GM12878 (cell line): ENCODE measurements around the gene EEF1B2. TPM values are rescaled to one million over a fixed set of nuclear protein-coding genes. Genes with fewer than 3 reads are reported as not detected.

ENCODE experiments used
- ATAC-seq: fragments of 200-7000 bp; cut with Tn5 transposase; 3 replicates; pipeline ENCODE4 v1.9.1; 2020; ENCODE audit warnings: mild to moderate bottlenecking, moderate library complexity
- Bru-seq: library from RNA; stranded (reverse); fragments of 400-500 nt; gene quantifications from one replicate; lab custom pipeline; 2021; lab: Mats Ljungman, UMichigan
- BruChase-seq, 2 experiments: library from RNA; stranded (reverse); fragments of 400-500 nt; gene quantifications; one replicate each; lab custom pipeline; 2021; lab: Mats Ljungman, UMichigan
- BruUV-seq: library from RNA; stranded (reverse); fragments of 400-500 nt; replicated peaks from 2 replicates; lab custom pipeline; 2021; lab: Mats Ljungman, UMichigan
- CTCF ChIA-PET: fragments of 300-600 bp; sonication (Branson Sonifier 250); formaldehyde crosslinking; extraction: SDS; loops from one replicate; lab custom pipeline; 2021; ENCODE audit warnings: inconsistent platforms; lab: Yijun Ruan, JAX
- POLR2A ChIA-PET: fragments of 350-600 bp; formaldehyde crosslinking; extraction: SDS; loops from one replicate; lab custom pipeline; 2021; ENCODE audit warnings: inconsistent platforms; lab: Charles Lee
- RAD21 ChIA-PET: fragments of 300-600 bp; sonication (Branson Sonifier 250); formaldehyde crosslinking; loops from one replicate; lab custom pipeline; 2023; ENCODE audit warnings: antibody characterized with exemption; ENCODE audit not compliant: unreplicated experiment; lab: Charles Lee
- SMC1A ChIA-PET: fragments of 300-600 bp; sonication (Branson Sonifier 250); formaldehyde crosslinking; loops from one replicate; lab custom pipeline; 2023; ENCODE audit not compliant: unreplicated experiment, uncharacterized antibody; lab: Charles Lee
- DNase-seq: peaks from one replicate; pipeline ENCODE4 v3.0.0-alpha.2; 2011; ENCODE audit warnings: low read depth, low spot score
- FAIRE-seq: peaks from 3 replicates; lab custom pipeline; 2011; peaks lifted over from hg19 to GRCh38; lab: Jason Lieb, UNC
- H2AFZ ChIP-seq: 2 replicates; pipeline ENCODE4 v1.6.0; 2011; ENCODE audit warnings: low read depth, low read length, control low read depth; ENCODE audit not compliant: control insufficient read depth
- H3K27ac ChIP-seq: 2 replicates; pipeline ENCODE4 v1.5.1; 2011; ENCODE audit warnings: control low read depth; ENCODE audit not compliant: control insufficient read depth, insufficient read depth
- H3K27me3 ChIP-seq, 2 experiments: replicated peaks in 1 of 2; 2 replicates each; pipeline versions ENCODE4 v1.6.0 to v1.6.1; 2011; ENCODE audit warnings: low read length in 1 of 2; ENCODE audit not compliant: control insufficient read depth in 2 of 2, insufficient read depth in 2 of 2
- H3K36me3 ChIP-seq, 2 experiments: 2 replicates each; pipeline ENCODE4 v1.5.1; 2011; ENCODE audit warnings: low read length in 1 of 2; ENCODE audit not compliant: control insufficient read depth in 2 of 2, insufficient read depth in 2 of 2
- H3K4me1 ChIP-seq: 2 replicates; pipeline ENCODE4 v1.6.1; 2011; ENCODE audit warnings: mild to moderate bottlenecking, low read length, moderate library complexity, mixed read lengths; ENCODE audit not compliant: control insufficient read depth, insufficient read depth
- H3K4me2 ChIP-seq: 2 replicates; pipeline ENCODE4 v1.6.0; 2011; ENCODE audit warnings: control low read depth; ENCODE audit not compliant: control insufficient read depth, insufficient read depth
- H3K4me3 ChIP-seq: fragments of 200-600 bp; sonication (generic); 2 replicates; pipeline ENCODE4 v1.5.1; 2016
- H3K79me2 ChIP-seq: 2 replicates; pipeline ENCODE4 v1.6.0; 2011; ENCODE audit warnings: low read length; ENCODE audit not compliant: control insufficient read depth, insufficient read depth
- H3K9ac ChIP-seq: 2 replicates; pipeline ENCODE4 v1.8.0; 2011; ENCODE audit warnings: low read length, control low read depth, mixed read lengths; ENCODE audit not compliant: control insufficient read depth, insufficient read depth
- H3K9me3 ChIP-seq: replicated peaks from 3 replicates; pipeline ENCODE4 v1.5.1; 2011; ENCODE audit warnings: mild to moderate bottlenecking, low read length; ENCODE audit not compliant: control insufficient read depth, insufficient read depth
- H4K20me1 ChIP-seq: 2 replicates; pipeline ENCODE4 v1.6.0; 2011; ENCODE audit not compliant: control insufficient read depth, insufficient read depth
- ASH2L ChIP-seq: fragments of 300-600, 200-600 bp; sonication (generic); IDR thresholded peaks from 2 replicates; pipeline ENCODE4 v1.6.1; 2017; ENCODE audit warnings: low read depth, mild to moderate bottlenecking, borderline replicate concordance
- CBX5 ChIP-seq: sonication (generic); IDR thresholded peaks from 2 replicates; pipeline ENCODE4 v1.6.1; 2016; ENCODE audit warnings: low read depth, moderate library complexity, mild to moderate bottlenecking, inconsistent platforms
- E2F8 ChIP-seq: fragments of 450-650 bp; IDR thresholded peaks from 2 replicates; pipeline ENCODE4 v1.6.1; 2018; ENCODE audit warnings: mild to moderate bottlenecking, low read depth, moderate library complexity; ENCODE audit not compliant: partially characterized antibody
- JUND ChIP-seq: IDR thresholded peaks from 2 replicates; pipeline ENCODE4 v1.6.1; 2012; ENCODE audit warnings: low read depth, mild to moderate bottlenecking, low read length, improper control_type of control experiment, moderate library complexity
- RAD21 ChIP-seq: IDR thresholded peaks from 2 replicates; pipeline ENCODE4 v1.6.1; 2011; ENCODE audit warnings: mild to moderate bottlenecking, low read depth, low read length, moderate library complexity; ENCODE audit not compliant: insufficient read depth
- SIN3A ChIP-seq: IDR thresholded peaks from 2 replicates; pipeline ENCODE4 v1.6.1; 2012; ENCODE audit warnings: low read depth, low read length, improper control_type of control experiment
- SP1 ChIP-seq: IDR thresholded peaks from one replicate; pipeline ENCODE4 v1.6.1; 2011; ENCODE audit warnings: low read depth, low read length
- TARDBP ChIP-seq: IDR thresholded peaks from 2 replicates; pipeline ENCODE4 v1.6.1; 2016; ENCODE audit warnings: borderline replicate concordance
- ZBTB4 ChIP-seq: fragments of 450-650 bp; formaldehyde crosslinking; IDR thresholded peaks from 2 replicates; pipeline ENCODE4 v1.4.0; 2022; ENCODE audit warnings: mild to moderate bottlenecking, moderate library complexity
- ZNF207 ChIP-seq: fragments of 450-650 bp; IDR thresholded peaks from 2 replicates; pipeline ENCODE4 v1.6.1; 2014; ENCODE audit warnings: antibody characterized with exemption, mild to moderate bottlenecking, borderline replicate concordance
- WGBS: methylation state at CpG from one replicate; pipeline ENCODE4 v1.1.6; 2016; ENCODE audit warnings: low lambda C conversion rate; ENCODE audit not compliant: insufficient replicate concordance, insufficient coverage; ENCODE audit errors: missing lambda C conversion rate; 5-methylcytosine and 5-hydroxymethylcytosine counted together
- in situ Hi-C: fragments of 300-500 bp; cut with MboI; formaldehyde crosslinking; loops from 9 replicates; pipeline ENCODE4 v1.14.3; 2018; ENCODE audit warnings: mixed read lengths
- intact Hi-C: fragments of 100-400 bp; cut with micrococcal nuclease; formaldehyde crosslinking; loops from one replicate; pipeline ENCODE4 v1.14.2; 2022; ENCODE audit not compliant: unreplicated experiment
- long read RNA-seq, 2 experiments: library from polyadenylated mRNA; unstranded; transcript quantifications; one replicate each; pipeline ENCODE4 v2.0.0, GENCODE V29; 2019 to 2020
- polyA minus RNA-seq, 3 experiments: library from RNA; depleted of rRNA, polyadenylated mRNA; stranded (reverse); fragments of >200 nt; gene quantifications; 2 replicates each; pipeline ENCODE4 v1.2.3, GENCODE V29; 2011
- polyA plus RNA-seq, 11 experiments: library from polyadenylated mRNA; depleted of rRNA in 4 of 11; unstranded in 6 of 11; stranded (reverse) in 5 of 11; fragments of >200 nt; fragmentation: Nextera tagmentation in 4 of 11; fragmentation: Illumina TruSeq in 1 of 11; extraction: Ambion mirVana in 4 of 11; extraction: Trizol in 1 of 11; gene quantifications; 1 replicate in 1 of 11; 2 replicates in 10 of 11; pipeline versions ENCODE4 v1.2.1 to v1.2.3, GENCODE V29; 2011 to 2016; ENCODE audit warnings: inconsistent platforms in 2 of 11, missing spikeins in 2 of 11, low read depth in 1 of 11
- total RNA-seq, 4 experiments: library from RNA; depleted of rRNA in 3 of 4; stranded (reverse); fragments of >200 nt in 3 of 4; fragmentation: Illumina TruSeq in 1 of 4; extraction: Trizol in 1 of 4; gene quantifications; 2 replicates each; pipeline versions ENCODE4 v1.2.1 to v1.2.3, GENCODE V29; 2013 to 2021

The EEF1B2 gene
- total RNA-seq (2013; cell fraction: nucleolus; rRNA removed): 101 and 108 TPM in 2 replicates
- total RNA-seq (2014; rRNA removed) (992 and 1,044 TPM in 2 replicates), total RNA-seq (2014; rRNA removed; fragmentation: Illumina TruSeq; extraction: Trizol) (1,687 and 1,688 TPM in 2 replicates), total RNA-seq (2021) (1,132 and 1,160 TPM in 2 replicates), polyA plus RNA-seq (2011; rRNA removed) (1,332 and 1,837 TPM in 2 replicates), polyA plus RNA-seq (2014; fragmentation: Illumina TruSeq; extraction: Trizol) (1,464 and 1,657 TPM in 2 replicates), polyA plus RNA-seq (2014; fragmentation: Nextera tagmentation; extraction: Ambion mirVana) (1,000 to 10,000 TPM; 1,407 to 2,110 TPM), polyA plus RNA-seq (2014; rRNA removed) (1,093 and 1,195 TPM in 2 replicates), polyA plus RNA-seq (2016; fragmentation: Nextera tagmentation; extraction: Ambion mirVana) (100 to 1,000 TPM; 719 to 722 TPM), polyA minus RNA-seq (2011; rRNA and poly(A)+ RNA removed) (586 and 661 TPM in 2 replicates), Bru-seq, nascent RNA (percentile 99 among the genes with signal in this experiment), BruChase-seq, experiment 1, labeled RNA remaining after a 6-hour chase (percentile 99 among the genes with signal in this experiment), BruChase-seq, experiment 2, labeled RNA remaining after a 2-hour chase (percentile 99 among the genes with signal in this experiment)
- polyA plus RNA-seq (2011; ENCODE audit: low read depth): 1,884 TPM
- polyA plus RNA-seq (2011; cell fraction: cytosol; rRNA removed): 630 and 1,024 TPM in 2 replicates
- polyA plus RNA-seq (2011; cell fraction: nucleus; rRNA removed): 345 and 350 TPM in 2 replicates
- 1,330 and 1,565 TPM in 2 replicates for polyA plus RNA-seq (2012)
- polyA minus RNA-seq (2011; cell fraction: cytosol; rRNA and poly(A)+ RNA removed): 227 and 245 TPM in 2 replicates
- 139 and 158 TPM in 2 replicates for polyA minus RNA-seq (2011; cell fraction: nucleus; rRNA and poly(A)+ RNA removed)
- long read RNA-seq, experiment 1, transcript EEF1B2-202 (7 exons, 880 nt): minor isoform, 17 of 504 reads
- long read RNA-seq, experiment 1, transcript EEF1B2-201 (7 exons, 844 nt): minor isoform, 44 of 504 reads
- long read RNA-seq, experiment 1, transcript EEF1B2-203 (6 exons, 1,098 nt): major isoform, 431 of 504 reads
- long read RNA-seq, experiment 1, partial matches to known transcripts: 7 of 504 reads
- long read RNA-seq, experiment 1, other reads (novel, unspliced or antisense): 5 of 504 reads
- long read RNA-seq, experiment 2, transcript EEF1B2-202 (7 exons, 880 nt): minor isoform, 49 of 2,514 reads
- long read RNA-seq, experiment 2, transcript EEF1B2-201 (7 exons, 844 nt): minor isoform, 183 of 2,514 reads
- long read RNA-seq, experiment 2, transcript EEF1B2-203 (6 exons, 1,098 nt): major isoform, 2,213 of 2,514 reads
- long read RNA-seq, experiment 2, partial matches to known transcripts: 36 of 2,514 reads
- long read RNA-seq, experiment 2, other reads (novel, unspliced or antisense): 27 of 2,514 reads

- peak; percentile 92 for ATAC-seq
- peak within 1 kb of the TSS; percentile 93 for H3K9ac ChIP-seq
- H3K36me3 ChIP-seq: peaks cover 2 to 19% of the 10 kb centered on the region in 2 experiments; a peak in 3 of 4 replicates
- BruUV-seq: no TSS peak
- peak; percentile 99 for FAIRE-seq
- H3K4me2 ChIP-seq: peak within 1 kb of the TSS; percentile 86
- ChIA-PET RAD21 (interaction anchor here (0.9 to 1.1 kb wide), 2 partner anchors 76 to 195 kb away, joined by 3 read pairs; no protein-coding TSS in a partner anchor), POLR2A (interaction anchor here (1.1 to 2.9 kb wide), 2 partner anchors 15 to 73 kb away, joined by 3 to 14 read pairs; partner anchors contain the start of gene INO80D), CTCF (interaction anchor here (0.6 to 1.8 kb wide), 3 partner anchors 95 to 399 kb away, joined by 3 to 4 read pairs (median 4); partner anchors contain the start of gene ZDBF2), SMC1A (interaction anchor here (1.2 to 1.9 kb wide), 3 partner anchors 71 to 147 kb away, joined by 3 to 7 read pairs (median 5); partner anchors contain the start of gene ZDBF2)
- H4K20me1 ChIP-seq: no peaks in the 10 kb centered on the region
- no peaks in the 10 kb centered on the region for H3K9me3 ChIP-seq
- H3K4me1 ChIP-seq: peaks cover 2% of the 10 kb centered on the region; the same call in 1 of the 2 replicates
- H3K4me3 ChIP-seq: peak within 1 kb of the TSS; percentile 93
- under 1% methylated on average over 53 of the region's 64 CpGs for WGBS
- DNase-seq: peak; percentile 92
- H3K27me3 ChIP-seq: no peaks in the 10 kb centered on the region
- peaks cover 72% of the 10 kb centered on the region for H3K79me2 ChIP-seq
- intact Hi-C loops: loop anchor here (1.0 to 10.0 kb wide), 2 partner anchors 73 to 295 kb away; partner anchors contain the start of gene INO80D
- peak within 1 kb of the TSS; percentile 94 for H3K27ac ChIP-seq
- peak within 1 kb of the TSS; percentile 99 for H2AFZ ChIP-seq
- in situ Hi-C loops: no loop called here
- no peak for TF ChIP-seq TARDBP
- peak; percentile 48 for TF ChIP-seq CBX5
- no peak for TF ChIP-seq JUND
- TF ChIP-seq E2F8: peak; percentile 80
- TF ChIP-seq RAD21: no peak
- TF ChIP-seq ASH2L: no peak
- no peak for TF ChIP-seq ZBTB4
- TF ChIP-seq SP1: no peak
- 0 out of 2 replicates have a peak, but pooled peaks have one; percentile 56 for TF ChIP-seq SIN3A
- no peak; the same call in 1 of the 2 replicates for TF ChIP-seq ZNF207
These were observed at the start of gene EEF1B2, which contains the start of gene NDUFS1 for GRCh38 chr2:206159346-206160124. Gene EEF1B2 (plus strand): TSS chr2:206159895. CDS start chr2:206159980, 85 bp downstream. Gene NDUFS1 (minus strand): TSS chr2:206159444. CDS start chr2:206153678, 5,766 bp downstream.
